Measurements from ENCODE around the gene F10.
"Not testable (repeated sequence)": the region's sequence is repeated elsewhere in the genome, so short reads cannot be mapped to it uniquely, and the experiment has no call there.

- TF ChIP-seq CTCF, POLR2AphosphoS5 (IDR thresholded peaks at IDR 0.05): not testable (repeated sequence)
Observed at GRCh38 chr13:113161975-113162374, 39.4 kb downstream of the F10 start.

All from prostate gland (tissue), 2 donors.